GM19372 (cell line): ENCODE measurements around the gene EBF3.

ENCODE experiments used
- ATAC-seq: cut with Tn5 transposase; IDR thresholded peaks from one replicate; pipeline ENCODE4 v1.9.1; 2021; ENCODE audit warnings: mild to moderate bottlenecking, low read depth, moderate library complexity; ENCODE audit not compliant: unreplicated experiment

EBF3 gene

GRCh38 chr10:129914153-129914855 lies 49.8 kb downstream of the EBF3 start:
- no peak for ATAC-seq

GRCh38 chr10:129912986-129913695 lies 50.9 kb downstream of the EBF3 start:
- ATAC-seq: no peak

- no peak for ATAC-seq
These were observed 51.7 kb downstream of the EBF3 start for GRCh38 chr10:129912166-129912917.

GRCh38 chr10:129911451-129912165 lies 52.5 kb downstream of the EBF3 start:
- no peak for ATAC-seq

- no peak for ATAC-seq
These were observed 53.2 kb downstream of the EBF3 start for GRCh38 chr10:129910861-129911260.

- ATAC-seq: no peak
These were observed 54.4 kb downstream of the EBF3 start for GRCh38 chr10:129909531-129910256.

- no peak for ATAC-seq
These were observed 55.0 kb downstream of the EBF3 start for GRCh38 chr10:129909080-129909479.

GRCh38 chr10:129908406-129908805 lies 55.7 kb downstream of the EBF3 start:
- no peak for ATAC-seq

- ATAC-seq: no peak
These were observed 58.5 kb downstream of the EBF3 start for GRCh38 chr10:129905553-129905952.

GRCh38 chr10:129904323-129904722 lies 59.8 kb downstream of the EBF3 start:
- no peak for ATAC-seq

- no peak for ATAC-seq
These were observed 62.6 kb downstream of the EBF3 start for GRCh38 chr10:129901389-129902006.

- no peak for ATAC-seq
These were observed 63.2 kb downstream of the EBF3 start for GRCh38 chr10:129900825-129901224.

- no peak for ATAC-seq
These were observed 64.6 kb downstream of the EBF3 start for GRCh38 chr10:129899276-129900130.

- ATAC-seq: no peak
These were observed 65.3 kb downstream of the EBF3 start for GRCh38 chr10:129898706-129899268.

GRCh38 chr10:129897871-129898626 lies 66.0 kb downstream of the EBF3 start:
- no peak for ATAC-seq

- no peak for ATAC-seq
These were observed 67.2 kb downstream of the EBF3 start for GRCh38 chr10:129896860-129897200.

- ATAC-seq: no peak
These were observed 67.8 kb downstream of the EBF3 start for GRCh38 chr10:129896136-129896859.
